HG03060 (cell line): ENCODE results near the gene MRAP2.

Experiments used
- ATAC-seq: cut with Tn5 transposase; IDR thresholded peaks from one replicate; pipeline ENCODE4 v1.9.1; 2021; ENCODE audit warnings: low read depth, moderate number of reproducible peaks; ENCODE audit not compliant: unreplicated experiment

Gene MRAP2, protein sequence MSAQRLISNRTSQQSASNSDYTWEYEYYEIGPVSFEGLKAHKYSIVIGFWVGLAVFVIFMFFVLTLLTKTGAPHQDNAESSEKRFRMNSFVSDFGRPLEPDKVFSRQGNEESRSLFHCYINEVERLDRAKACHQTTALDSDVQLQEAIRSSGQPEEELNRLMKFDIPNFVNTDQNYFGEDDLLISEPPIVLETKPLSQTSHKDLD

GRCh38 chr6:84033523-84034451 lies at the start of gene MRAP2:
Gene MRAP2 (plus strand): TSS chr6:84033772. CDS start chr6:84055319, 21,547 bp downstream.
- ATAC-seq = no peak

DNA sequence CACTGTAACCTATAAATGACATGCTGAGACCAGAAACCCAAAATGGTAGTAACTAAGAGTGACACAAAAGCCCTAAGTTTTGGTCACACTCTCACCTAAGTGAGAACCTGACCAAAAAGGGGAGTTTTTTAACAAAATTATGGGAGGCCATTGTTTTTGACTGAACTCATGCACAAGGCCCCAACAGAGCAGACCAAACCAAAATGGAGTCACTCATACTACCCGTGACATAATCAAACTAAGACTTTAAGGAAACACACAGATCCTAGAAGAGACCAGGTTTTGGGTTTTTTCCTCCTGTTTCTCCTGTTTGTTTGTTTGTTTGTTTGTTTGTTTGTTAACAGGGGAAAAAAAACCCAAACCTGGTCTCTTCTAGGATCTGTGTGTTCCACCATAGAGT lies 49.2 kb upstream of the MRAP2 start:
- ATAC-seq = no peak

- ATAC-seq = no peak
Measured at GRCh38 chr6:83985308-83985713, 48.3 kb upstream of the MRAP2 start.

GRCh38 chr6:83985715-83986114 lies 47.9 kb upstream of the MRAP2 start:
- no peak for ATAC-seq

DNA sequence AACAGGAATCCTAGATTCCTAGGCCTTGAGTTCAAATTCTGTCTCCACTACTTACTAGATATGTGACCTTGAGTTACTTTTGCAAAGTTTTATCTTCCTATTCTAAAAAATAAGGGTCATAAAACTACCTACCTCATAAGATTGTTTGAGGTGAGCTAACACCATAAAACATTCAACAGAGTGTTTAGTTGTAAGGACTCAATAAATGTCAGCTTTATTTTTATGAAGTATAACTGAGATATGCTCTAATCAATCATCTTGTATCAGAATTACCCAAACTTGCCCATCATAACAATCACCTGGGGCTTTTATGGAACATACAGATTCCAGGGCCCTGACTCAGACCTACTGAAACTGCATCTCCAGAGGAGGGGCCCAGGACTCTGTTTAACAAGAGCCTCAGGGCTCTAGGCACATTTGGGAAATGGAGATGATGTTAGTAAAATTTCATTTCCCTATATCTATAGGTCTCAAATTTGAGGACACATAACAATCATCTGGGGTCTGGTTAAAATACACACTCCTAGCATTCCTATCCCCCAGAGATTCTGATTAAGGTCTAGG lies 35.5 kb upstream of the MRAP2 start:
- no peak for ATAC-seq

DNA sequence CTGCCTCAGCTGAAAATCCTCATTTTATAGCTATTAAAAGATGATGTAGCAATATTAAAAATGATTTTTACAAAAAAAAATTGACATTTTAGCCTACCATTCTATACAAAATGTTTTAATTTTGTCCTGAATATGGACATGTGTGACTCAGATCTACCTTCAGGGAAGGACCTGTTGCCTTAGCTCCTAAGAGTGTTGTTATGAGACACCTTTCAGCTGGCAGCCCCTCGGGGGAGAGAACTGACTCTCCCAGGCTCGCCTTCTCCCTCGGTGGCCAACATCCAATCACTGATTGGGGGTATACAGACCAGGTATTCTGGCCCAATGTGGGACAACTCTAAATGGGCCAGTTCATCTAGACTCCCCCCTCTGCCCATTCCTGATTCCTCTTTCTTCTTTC lies 32.5 kb upstream of the MRAP2 start:
- ATAC-seq = no peak

- ATAC-seq = no peak
Measured at GRCh38 chr6:84002226-84002625, 31.3 kb upstream of the MRAP2 start.

- ATAC-seq = no peak
Measured at GRCh38 chr6:84003131-84003530, 30.4 kb upstream of the MRAP2 start.

DNA sequence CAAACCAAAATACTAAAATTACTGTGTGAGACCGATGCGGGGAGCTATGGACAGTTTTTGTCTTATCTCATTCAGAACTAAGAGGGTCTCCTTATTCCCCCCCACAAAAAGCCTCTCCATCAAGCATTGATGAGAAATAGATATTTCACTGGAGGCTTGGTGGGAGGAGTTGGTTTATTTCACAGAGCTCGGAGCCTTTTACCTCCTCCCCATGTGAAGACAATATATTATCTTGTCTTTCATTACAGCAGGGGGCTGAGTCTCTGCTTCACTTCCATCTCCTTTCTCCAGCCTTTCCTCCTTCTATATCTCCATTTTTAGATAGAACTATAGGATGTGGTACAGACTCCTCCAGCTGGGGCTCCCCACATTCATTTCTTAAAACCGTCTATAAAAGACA lies 29.9 kb upstream of the MRAP2 start:
- ATAC-seq = no peak

GRCh38 chr6:84007871-84008270 lies 25.7 kb upstream of the MRAP2 start:
- ATAC-seq = no peak

DNA sequence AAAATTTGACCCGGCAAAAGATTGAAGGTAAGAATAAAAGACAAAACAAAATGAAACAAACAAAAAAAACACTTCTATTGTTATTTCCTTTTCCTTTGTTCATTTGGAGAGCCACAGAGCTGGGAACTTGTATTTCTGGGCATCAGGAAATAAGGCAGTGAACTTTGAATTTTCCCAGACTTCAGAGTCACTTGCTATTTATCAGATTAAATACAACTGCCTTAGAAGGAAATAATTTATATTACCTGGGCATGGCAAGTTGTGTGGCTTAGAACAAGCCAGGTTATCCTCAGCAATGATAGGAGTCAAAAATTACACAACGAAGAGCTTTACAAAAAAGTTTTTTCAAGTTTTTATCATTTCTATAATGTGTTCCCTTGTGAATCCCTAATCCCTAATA lies 20.2 kb upstream of the MRAP2 start:
- ATAC-seq = no peak

DNA sequence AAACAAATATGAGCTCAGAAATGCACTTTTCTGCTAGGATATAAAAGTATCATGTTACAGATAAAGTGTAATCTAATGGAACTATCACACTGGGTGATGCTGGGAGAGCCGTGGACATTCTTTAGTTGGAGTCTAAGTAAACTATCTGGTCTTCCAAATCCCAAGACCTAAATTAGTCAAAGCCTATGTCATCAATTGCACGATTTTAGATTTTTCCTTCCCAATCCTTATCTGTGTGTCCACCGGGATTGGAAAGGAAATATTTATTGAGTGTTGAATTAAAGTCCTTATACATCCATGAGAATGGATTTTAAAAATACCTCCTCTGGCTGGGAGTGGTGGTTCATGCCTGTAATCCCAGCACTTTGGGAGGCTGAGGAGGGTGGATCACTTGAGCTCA lies 19.6 kb upstream of the MRAP2 start:
- ATAC-seq = no peak

GRCh38 chr6:84016029-84016428 lies 17.5 kb upstream of the MRAP2 start:
- no peak for ATAC-seq

DNA sequence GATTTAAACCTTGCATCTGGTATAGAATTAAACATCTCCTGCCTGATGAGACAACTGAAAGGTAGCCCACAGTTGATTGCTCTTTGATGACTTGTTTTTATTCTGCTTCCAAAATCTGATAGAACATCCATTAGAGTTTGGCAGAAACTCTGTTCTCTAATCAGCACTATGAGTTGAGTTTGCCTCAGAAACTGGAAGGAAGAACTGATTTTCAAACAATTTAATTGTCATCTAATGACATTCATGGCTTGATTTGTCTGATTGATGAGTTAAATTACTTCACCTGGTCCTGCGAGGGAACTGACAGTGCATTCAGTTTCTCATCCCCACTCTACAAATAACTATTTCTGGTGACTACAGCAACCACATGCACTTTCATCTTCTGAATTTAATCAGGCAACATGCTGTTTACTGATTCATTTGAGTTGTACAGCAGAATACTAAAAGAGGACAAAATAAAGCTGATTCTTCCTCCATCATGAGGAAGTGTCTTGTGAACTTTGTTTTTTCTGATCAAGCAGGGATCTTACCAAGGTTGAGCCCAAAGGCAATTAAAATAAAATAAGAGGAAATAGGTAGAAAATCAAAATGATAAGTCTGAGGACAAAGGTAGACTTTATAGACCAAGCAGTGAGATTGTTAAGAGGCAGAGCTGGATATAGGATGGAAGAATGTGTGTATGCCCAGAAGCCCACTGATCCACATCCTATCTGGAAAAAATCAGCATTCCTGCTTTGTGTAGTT lies 15.7 kb upstream of the MRAP2 start:
- no peak for ATAC-seq

- no peak for ATAC-seq
Measured at GRCh38 chr6:84018453-84019061, 15.0 kb upstream of the MRAP2 start.

DNA sequence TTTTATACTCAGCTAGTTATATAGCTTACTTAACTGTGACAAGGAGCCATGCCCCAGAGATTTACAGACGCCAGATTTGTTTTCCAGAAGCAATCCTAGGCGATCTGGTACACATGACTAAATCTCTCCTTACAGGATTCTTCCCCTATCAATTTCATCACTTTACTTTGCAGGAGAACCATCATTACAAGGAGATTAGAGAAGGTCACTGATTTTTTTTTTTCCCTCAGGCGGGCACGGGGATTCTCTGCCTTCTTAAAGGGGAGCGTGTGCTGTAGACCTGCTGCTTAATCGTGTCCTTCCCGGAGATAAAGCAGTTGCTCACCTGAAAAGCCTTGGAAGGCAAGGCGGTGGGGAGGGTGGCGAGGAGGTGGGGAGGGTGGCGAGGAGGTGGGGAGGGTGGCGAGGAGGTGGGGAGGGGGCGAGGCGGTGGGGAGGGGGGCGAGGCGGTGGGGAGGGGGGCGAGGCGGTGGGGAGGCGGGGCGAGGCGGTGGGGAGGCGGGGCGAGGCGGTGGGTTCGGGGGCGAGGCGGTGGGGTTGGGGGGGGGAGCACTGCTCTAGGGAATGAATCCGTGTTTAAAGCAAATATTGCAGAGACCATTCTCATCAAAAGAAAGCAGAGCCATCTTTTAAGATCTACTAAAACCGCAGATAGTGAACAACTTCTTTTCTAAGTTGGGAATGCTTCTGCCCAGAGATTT lies 14.3 kb upstream of the MRAP2 start:
- no peak for ATAC-seq

- ATAC-seq = no peak
Measured at GRCh38 chr6:84019842-84020211, 13.7 kb upstream of the MRAP2 start.

DNA sequence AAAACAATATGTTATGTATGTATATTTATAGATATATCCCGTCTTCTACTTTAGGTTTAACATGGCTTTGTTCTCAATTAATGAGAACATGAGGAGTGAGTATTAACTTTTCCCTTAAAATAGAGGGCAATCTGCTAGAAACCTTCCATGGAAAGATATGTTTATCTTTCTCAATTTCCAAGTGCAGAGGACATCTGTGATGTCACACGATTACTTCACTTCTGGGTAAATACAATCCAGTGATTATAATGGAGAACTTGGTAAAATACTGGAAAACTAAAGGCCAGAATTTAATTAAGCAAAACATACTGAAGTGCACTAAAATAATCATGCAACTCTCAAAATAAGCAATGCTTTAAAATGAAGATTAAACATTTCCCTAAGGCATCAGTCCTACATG lies 11.9 kb upstream of the MRAP2 start:
- no peak for ATAC-seq

- ATAC-seq = no peak
Measured at GRCh38 chr6:84026721-84027164, 6.8 kb upstream of the MRAP2 start.
